ENCODE data around the gene KCNN4. TPM values are rescaled to one million over a fixed set of nuclear protein-coding genes. Genes with fewer than 3 reads are reported as not detected.

KCNN4 gene
- total and polyA plus RNA-seq, 2 of the 13 experiments (the other 11 are each of a cell fraction or from before 2014, with no cell fraction given): 0.13 to 0.25 TPM

GRCh38 chr19:43743059-43743458 is 37.7 kb downstream of the KCNN4 start:
- Histone ChIP-seq H2AFZ (ENCODE audit: low read length) (no peak overlapping the region), H3K4me1 (ENCODE audit: insufficient read depth, low read length) (no peaks in the 10 kb centered on the region), H4K20me1 (ENCODE audit: insufficient read depth, low read length) (no peaks in the 10 kb centered on the region), H3K27ac (ENCODE audit: extremely low read length, insufficient read depth, low read length) (no peak overlapping the region), H3K4me2 (ENCODE audit: low read depth, low read length) (no peak overlapping the region), H3K4me3 (replicated peaks in 1 of 3; ENCODE audit: insufficient read depth in 1 of 3, low read depth in 2 of 3, low read length in 3 of 3) (no peak overlapping the region), H3K9ac (ENCODE audit: insufficient read depth, low read depth, low read length) (no peak overlapping the region), H3K79me2 (ENCODE audit: insufficient read depth, low read length) (no peaks in the 10 kb centered on the region), H3K36me3 (replicated peaks in 1 of 2; ENCODE audit: control insufficient read depth in 1 of 2, insufficient read depth in 2 of 2, low read length in 2 of 2) (peaks cover 30 to 88% of the 10 kb centered on the region in 2 experiments), H3K9me3 (ENCODE audit: low read length) (no peaks in the 10 kb centered on the region), H3K27me3 (ENCODE audit: control insufficient read depth in 1 of 2, insufficient read depth in 2 of 2, low read length in 2 of 2) (no peaks in the 10 kb centered on the region)
- BruUV-seq (replicated peaks): no TSS peak
- intact Hi-C loops (cut with micrococcal nuclease; ENCODE audit: unreplicated experiment): no loop called here
- WGBS (ENCODE audit: low lambda C conversion rate): 97% methylated on average over 3 of the region's 3 CpGs
- FAIRE-seq (no peak), ATAC-seq (no peak), DNase-seq (ENCODE audit: low spot score) (no peak)
- CTCF ChIA-PET (ENCODE audit: low intra/inter-chr PET ratio, low total read pairs): no interaction called here
- POLR2A ChIA-PET: interaction anchor here (0.6 kb wide), 1 partner anchor 186 kb away, joined by 3 read pairs; no protein-coding TSS in a partner anchor
- in situ Hi-C loops (cut with HindIII; ENCODE audit: extremely low pct_ligation_motif_present, low pct_unique_long_range_greater_than_20kb): no loop called here
- no peak for TF ChIP-seq ZNF749 (CRISPR knock-in tag; IDR thresholded peaks at IDR 0.05; ENCODE audit: borderline replicate concordance)
- TF ChIP-seq CBX5 (CRISPR knock-in tag; IDR thresholded peaks at IDR 0.05; ENCODE audit: borderline replicate concordance): no peak
- TF ChIP-seq FUBP1 (CRISPR knock-in tag; IDR thresholded peaks at IDR 0.05; ENCODE audit: borderline replicate concordance): no peak
- TF ChIP-seq CBX2 (IDR thresholded peaks at IDR 0.05; ENCODE audit: low read depth, low read length): no peak
- TF ChIP-seq CBX2 (CRISPR knock-in tag; IDR thresholded peaks at IDR 0.05; ENCODE audit: low read depth): no peak
- TF ChIP-seq ZNF207 (IDR thresholded peaks at IDR 0.05; ENCODE audit: borderline replicate concordance): no peak
- TF ChIP-seq SRSF1 (optimal IDR thresholded peaks at IDR 0.05; ENCODE audit: low read depth, low read length): no peak
- no peak for TF ChIP-seq PRDM15 (CRISPR knock-in tag; IDR thresholded peaks at IDR 0.05)
- TF ChIP-seq ZNF263 (CRISPR knock-in tag; IDR thresholded peaks at IDR 0.05): no peak
- no peak for TF ChIP-seq AGO2 (optimal IDR thresholded peaks at IDR 0.05; ENCODE audit: low read depth, low read length)
- no peak for TF ChIP-seq ZNF280B (CRISPR knock-in tag; IDR thresholded peaks at IDR 0.05; ENCODE audit: borderline replicate concordance)
- no peak for TF ChIP-seq HMG20B (CRISPR knock-in tag; conservative IDR thresholded peaks at IDR 0.05)
- TF ChIP-seq BCL6 (CRISPR knock-in tag; IDR thresholded peaks at IDR 0.05): no peak
- no peak for TF ChIP-seq MYPOP (CRISPR knock-in tag; IDR thresholded peaks at IDR 0.05)
- TF ChIP-seq GTF2F1 (IDR thresholded peaks at IDR 0.05; ENCODE audit: low read length): no peak
- TF ChIP-seq RAD51 (IDR thresholded peaks at IDR 0.05; ENCODE audit: borderline replicate concordance): no peak
- no peak for TF ChIP-seq SPEN (CRISPR knock-in tag; IDR thresholded peaks at IDR 0.05; ENCODE audit: low read depth)
